HFFc6 (cell line): ENCODE results near the gene SPEF1. TPM values are rescaled to one million over a fixed set of nuclear protein-coding genes. Genes with fewer than 3 reads are reported as not detected.
A peak's percentile ranks its signal among the peaks of the same experiment; 100 is the strongest.

Source experiments
- DNase-seq: peaks from one replicate; pipeline ENCODE4 v3.0.0-alpha.2; 2018
- H3K27ac Mint-ChIP-seq: 2 replicates; pipeline ENCODE4 v1.8.0; 2020; ENCODE audit warnings: mild to moderate bottlenecking, mixed read lengths
- H3K27me3 Mint-ChIP-seq: 2 replicates; pipeline ENCODE4 v1.8.0; 2021; ENCODE audit warnings: mild to moderate bottlenecking, moderate library complexity, mixed read lengths; ENCODE audit not compliant: insufficient read depth
- H3K36me3 Mint-ChIP-seq: 2 replicates; pipeline ENCODE4 v1.8.0; 2021; ENCODE audit warnings: low read depth, mixed read lengths
- H3K4me1 Mint-ChIP-seq: 2 replicates; pipeline ENCODE4 v1.8.0; 2020; ENCODE audit warnings: low read depth, mixed read lengths
- H3K4me3 Mint-ChIP-seq: 2 replicates; pipeline ENCODE4 v1.8.0; 2020; ENCODE audit warnings: mild to moderate bottlenecking, moderate library complexity, mixed read lengths
- H3K9me3 Mint-ChIP-seq: 2 replicates; pipeline ENCODE4 v1.8.0; 2020; ENCODE audit warnings: mild to moderate bottlenecking, mixed read lengths
- total RNA-seq, 6 experiments: library from RNA; stranded (reverse); fragmentation: NEBNext Ultra II Directional; extraction: Animal tissue kit (Norgen Biotek cat#: 25700); gene quantifications; 2 replicates in 1 of 6; 3 replicates in 5 of 6; pipeline ENCODE4 v1.2.3, GENCODE V29; 2021
- TF ChIP-seq, protein P1 (sequence below): fragments of 200-600 bp; sonication (generic); IDR thresholded peaks from 2 replicates; pipeline ENCODE4 v1.5.0; 2021; ENCODE audit warnings: antibody characterized with exemption, mild to moderate bottlenecking

SPEF1 gene
- total RNA-seq, 6 experiments from 2014 or later, result 0.19 to 0.48 (median 0.36) TPM; not detected in 1

- H3K4me1 Mint-ChIP-seq, result peaks cover 46% of the 10 kb centered on the region
- peak overlapping the region; percentile 45 for H3K27ac Mint-ChIP-seq
- H3K27me3 Mint-ChIP-seq, result no peaks in the 10 kb centered on the region
- peaks cover 4% of the 10 kb centered on the region; the same call in 1 of the 2 replicates for H3K36me3 Mint-ChIP-seq
- no peaks in the 10 kb centered on the region for H3K9me3 Mint-ChIP-seq
- TF ChIP-seq, protein P1, sequence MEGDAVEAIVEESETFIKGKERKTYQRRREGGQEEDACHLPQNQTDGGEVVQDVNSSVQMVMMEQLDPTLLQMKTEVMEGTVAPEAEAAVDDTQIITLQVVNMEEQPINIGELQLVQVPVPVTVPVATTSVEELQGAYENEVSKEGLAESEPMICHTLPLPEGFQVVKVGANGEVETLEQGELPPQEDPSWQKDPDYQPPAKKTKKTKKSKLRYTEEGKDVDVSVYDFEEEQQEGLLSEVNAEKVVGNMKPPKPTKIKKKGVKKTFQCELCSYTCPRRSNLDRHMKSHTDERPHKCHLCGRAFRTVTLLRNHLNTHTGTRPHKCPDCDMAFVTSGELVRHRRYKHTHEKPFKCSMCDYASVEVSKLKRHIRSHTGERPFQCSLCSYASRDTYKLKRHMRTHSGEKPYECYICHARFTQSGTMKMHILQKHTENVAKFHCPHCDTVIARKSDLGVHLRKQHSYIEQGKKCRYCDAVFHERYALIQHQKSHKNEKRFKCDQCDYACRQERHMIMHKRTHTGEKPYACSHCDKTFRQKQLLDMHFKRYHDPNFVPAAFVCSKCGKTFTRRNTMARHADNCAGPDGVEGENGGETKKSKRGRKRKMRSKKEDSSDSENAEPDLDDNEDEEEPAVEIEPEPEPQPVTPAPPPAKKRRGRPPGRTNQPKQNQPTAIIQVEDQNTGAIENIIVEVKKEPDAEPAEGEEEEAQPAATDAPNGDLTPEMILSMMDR, result no peak
- DNase-seq, result no peak
- peak overlapping the region; percentile 92 for H3K4me3 Mint-ChIP-seq
Observed at GRCh38 chr20:3766422-3767109, 14.7 kb downstream of the SPEF1 start.

GRCh38 chr20:3765171-3765882 is 15.9 kb downstream of the SPEF1 start:
- Mint-ChIP-seq H3K27me3 (no peaks in the 10 kb centered on the region), H3K4me3 (no peak overlapping the region), H3K4me1 (peaks cover 58% of the 10 kb centered on the region), H3K27ac (no peak overlapping the region), H3K36me3 (peaks cover 4% of the 10 kb centered on the region; the same call in 1 of the 2 replicates), H3K9me3 (no peaks in the 10 kb centered on the region)
- DNase-seq, result no peak
- TF ChIP-seq, protein P1, result no peak

GRCh38 chr20:3764659-3765058 is 16.6 kb downstream of the SPEF1 start:
- Mint-ChIP-seq H3K27me3 (no peaks in the 10 kb centered on the region), H3K4me1 (peaks cover 57% of the 10 kb centered on the region), H3K4me3 (no peak overlapping the region), H3K36me3 (peaks cover 4% of the 10 kb centered on the region; the same call in 1 of the 2 replicates), H3K9me3 (no peaks in the 10 kb centered on the region), H3K27ac (no peak overlapping the region)
- TF ChIP-seq, protein P1, result no peak
- no peak for DNase-seq

GRCh38 chr20:3763671-3764601 is 17.3 kb downstream of the SPEF1 start:
- Mint-ChIP-seq H3K4me3 (no peak overlapping the region), H3K27me3 (no peaks in the 10 kb centered on the region), H3K9me3 (no peaks in the 10 kb centered on the region)

More at GRCh38 chr20:3763671-3764601, 17.3 kb downstream of the SPEF1 start:
- Mint-ChIP-seq H3K27ac (no peak overlapping the region), H3K4me1 (peaks cover 50% of the 10 kb centered on the region), H3K36me3 (peaks cover 4% of the 10 kb centered on the region; the same call in 1 of the 2 replicates)
- TF ChIP-seq, protein P1, result no peak
- no peak for DNase-seq
